ENCODE data around the gene NTRK3.

Gene NTRK3

GRCh38 chr15:87942316-87942715 lies 314.2 kb downstream of the NTRK3 start:
- TF ChIP-seq FOXP2 (optimal IDR thresholded peaks at IDR 0.05; ENCODE audit: borderline replicate concordance, extremely low read depth, extremely low read length, insufficient read depth) (no peak), REST (IDR thresholded peaks at IDR 0.05; ENCODE audit: insufficient read depth in 1 of 2, low read depth in 2 of 2, low read length in 2 of 2) (no peak)

GRCh38 chr15:87941606-87942005 lies 314.9 kb downstream of the NTRK3 start:
- TF ChIP-seq FOXP2 (optimal IDR thresholded peaks at IDR 0.05; ENCODE audit: borderline replicate concordance, extremely low read depth, extremely low read length, insufficient read depth) (no peak), POLR2AphosphoS5 (IDR thresholded peaks at IDR 0.05; ENCODE audit: low read depth, low read length) (no peak), REST (IDR thresholded peaks at IDR 0.05; ENCODE audit: insufficient read depth in 1 of 2, low read depth in 2 of 2, low read length in 2 of 2) (no peak), TAF1 (IDR thresholded peaks at IDR 0.05; ENCODE audit: borderline replicate concordance, insufficient read depth, low read length) (no peak), SIN3A (IDR thresholded peaks at IDR 0.05; ENCODE audit: borderline replicate concordance, insufficient read depth, low read length) (no peak)

- no peak for TF ChIP-seq POLR2AphosphoS5 (IDR thresholded peaks at IDR 0.05; ENCODE audit: low read depth, low read length)
- TF ChIP-seq TAF1 (IDR thresholded peaks at IDR 0.05; ENCODE audit: borderline replicate concordance, insufficient read depth, low read length): no peak
- TF ChIP-seq SIN3A (IDR thresholded peaks at IDR 0.05; ENCODE audit: borderline replicate concordance, insufficient read depth, low read length): no peak
- no peak for TF ChIP-seq REST (IDR thresholded peaks at IDR 0.05; ENCODE audit: insufficient read depth in 1 of 2, low read depth in 2 of 2, low read length in 2 of 2)
- no peak for TF ChIP-seq FOXP2 (optimal IDR thresholded peaks at IDR 0.05; ENCODE audit: borderline replicate concordance, extremely low read depth, extremely low read length, insufficient read depth)
These were observed 315.8 kb downstream of the NTRK3 start for GRCh38 chr15:87940768-87941167.

GRCh38 chr15:87939848-87940457 lies 316.6 kb downstream of the NTRK3 start:
- TF ChIP-seq POLR2AphosphoS5 (IDR thresholded peaks at IDR 0.05; ENCODE audit: low read depth, low read length) (no peak), FOXP2 (optimal IDR thresholded peaks at IDR 0.05; ENCODE audit: borderline replicate concordance, extremely low read depth, extremely low read length, insufficient read depth) (no peak), SIN3A (IDR thresholded peaks at IDR 0.05; ENCODE audit: borderline replicate concordance, insufficient read depth, low read length) (no peak), REST (IDR thresholded peaks at IDR 0.05; ENCODE audit: insufficient read depth in 1 of 2, low read depth in 2 of 2, low read length in 2 of 2) (no peak), TAF1 (IDR thresholded peaks at IDR 0.05; ENCODE audit: borderline replicate concordance, insufficient read depth, low read length) (no peak)

- TF ChIP-seq FOXP2 (optimal IDR thresholded peaks at IDR 0.05; ENCODE audit: borderline replicate concordance, extremely low read depth, extremely low read length, insufficient read depth): no peak
- no peak for TF ChIP-seq POLR2AphosphoS5 (IDR thresholded peaks at IDR 0.05; ENCODE audit: low read depth, low read length)
- TF ChIP-seq TAF1 (IDR thresholded peaks at IDR 0.05; ENCODE audit: borderline replicate concordance, insufficient read depth, low read length): no peak
- no peak for TF ChIP-seq SIN3A (IDR thresholded peaks at IDR 0.05; ENCODE audit: borderline replicate concordance, insufficient read depth, low read length)
- TF ChIP-seq REST (IDR thresholded peaks at IDR 0.05; ENCODE audit: insufficient read depth in 1 of 2, low read depth in 2 of 2, low read length in 2 of 2): no peak
These were observed 318.5 kb downstream of the NTRK3 start for GRCh38 chr15:87938031-87938430.

All from PFSK-1 (cell line).